Pulmonary artery endothelial cell (primary cell): ENCODE data around the gene STYXL2. TPM values are rescaled to one million over a fixed set of nuclear protein-coding genes. Genes with fewer than 3 reads are reported as not detected.

Experiments
- DNase-seq: peaks from one replicate; pipeline ENCODE4 v3.0.0-alpha.2; 2011; ENCODE audit warnings: low read depth, low spot score
- total RNA-seq: library from RNA; depleted of rRNA; stranded (reverse); fragments of >200 nt; gene quantifications from 2 replicates; pipeline ENCODE4 v1.2.3, GENCODE V29; 2014

The STYXL2 gene
- total RNA-seq, 1 donor from 2014 or later: not detected

- DNase-seq: no peak
These were observed 16.0 kb upstream of the STYXL2 start for GRCh38 chr1:167077868-167078210.

- no peak for DNase-seq
These were observed 12.2 kb upstream of the STYXL2 start for GRCh38 chr1:167081594-167082156.

- DNase-seq: no peak
These were observed 11.3 kb upstream of the STYXL2 start for GRCh38 chr1:167082511-167083027.

- DNase-seq: no peak
These were observed 10.7 kb upstream of the STYXL2 start for GRCh38 chr1:167083066-167083665.

- no peak for DNase-seq
These were observed 10.0 kb upstream of the STYXL2 start for GRCh38 chr1:167083871-167084270.

- DNase-seq: no peak
These were observed 9.1 kb upstream of the STYXL2 start for GRCh38 chr1:167084757-167085156.

- DNase-seq: no peak
These were observed 7.8 kb upstream of the STYXL2 start for GRCh38 chr1:167086033-167086432.

GRCh38 chr1:167086768-167087167 is 7.1 kb upstream of the STYXL2 start:
- DNase-seq: no peak

GRCh38 chr1:167088746-167089417 is 5.0 kb upstream of the STYXL2 start:
- no peak for DNase-seq

- no peak for DNase-seq
These were observed 3.9 kb upstream of the STYXL2 start for GRCh38 chr1:167089939-167090313.

GRCh38 chr1:167090314-167090942 is 3.4 kb upstream of the STYXL2 start, which contains the start of gene GPA33:
Gene GPA33 (minus strand): TSS chr1:167090377. CDS start chr1:167090287, 90 bp downstream.
- DNase-seq: no peak

- DNase-seq: no peak
These were observed 1.2 kb upstream of the STYXL2 start for GRCh38 chr1:167092653-167093052.

- no peak for DNase-seq
These were observed 815 bp downstream of the STYXL2 start for GRCh38 chr1:167094690-167095089.

- DNase-seq: no peak
These were observed 1.5 kb downstream of the STYXL2 start for GRCh38 chr1:167095368-167095767.

- no peak for DNase-seq
These were observed 6.0 kb downstream of the STYXL2 start for GRCh38 chr1:167099851-167100250.

- DNase-seq: no peak
These were observed 6.9 kb downstream of the STYXL2 start for GRCh38 chr1:167100730-167101129.

GRCh38 chr1:167101754-167102153 is 7.9 kb downstream of the STYXL2 start:
- DNase-seq: no peak

- DNase-seq: no peak
These were observed 9.2 kb downstream of the STYXL2 start for GRCh38 chr1:167102906-167103573.

- DNase-seq: no peak
These were observed 10.4 kb downstream of the STYXL2 start for GRCh38 chr1:167104256-167104633.

- no peak for DNase-seq
These were observed 11.6 kb downstream of the STYXL2 start for GRCh38 chr1:167105271-167106118.

- DNase-seq: no peak
These were observed 12.2 kb downstream of the STYXL2 start for GRCh38 chr1:167106119-167106461.
